ENCODE data around the gene GMDS. TPM values are rescaled to one million over a fixed set of nuclear protein-coding genes. Genes with fewer than 3 reads are reported as not detected.

The GMDS gene
- total and polyA plus RNA-seq, 2 of the 4 experiments (the other 2 are of a cell fraction): 7.3 to 21.9 TPM

- TF ChIP-seq MXI1 (IDR thresholded peaks at IDR 0.05; ENCODE audit: borderline replicate concordance, low read depth, low read length): no peak
Measured at GRCh38 chr6:1910621-1911407, 334.6 kb downstream of the GMDS start (continued).

GRCh38 chr6:1908784-1909183 is 336.6 kb downstream of the GMDS start:
- Histone ChIP-seq H3K79me1 (ENCODE audit: low read depth in 1 of 2, low read length in 2 of 2) (peaks cover 0 to 6% of the 10 kb centered on the region in 2 experiments; a peak in 2 of 4 replicates), H3K56ac (ENCODE audit: extremely low read depth, insufficient read depth, low read length) (no peak overlapping the region), H2BK120ac (ENCODE audit: low read depth, low read length) (peak overlapping the region; percentile 24; the same call in 1 of the 2 replicates), H4K8ac (ENCODE audit: low read depth in 2 of 2, low read length in 2 of 2) (no peak overlapping the region), H3K9ac (ENCODE audit: low read depth, low read length) (no peak overlapping the region), H3K18ac (ENCODE audit: low read depth, low read length) (peak overlapping the region; percentile 7; the same call in 1 of the 2 replicates), H3K9me3 (ENCODE audit: control insufficient read depth, insufficient read depth, low read length) (no peaks in the 10 kb centered on the region), H3K4ac (ENCODE audit: low read depth, low read length) (peak overlapping the region; percentile 46; the same call in 1 of the 2 replicates), H2AK9ac (replicated peaks; ENCODE audit: low read depth, low read length, poor library complexity) (no peak overlapping the region), H3K23ac (ENCODE audit: low read depth, low read length) (no peak overlapping the region), H3K36me3 (ENCODE audit: control insufficient read depth, insufficient read depth, low read length) (no peaks in the 10 kb centered on the region), H2BK5ac (ENCODE audit: low read depth, low read length, poor library complexity, severe bottlenecking) (no peak overlapping the region), H4K20me1 (ENCODE audit: insufficient read depth, low read length) (no peaks in the 10 kb centered on the region), H2AFZ (replicated peaks; ENCODE audit: low read length, poor library complexity) (no peak overlapping the region), H3K9me1 (ENCODE audit: insufficient read depth, low read length) (peaks cover 10% of the 10 kb centered on the region; the same call in 1 of the 2 replicates), H3K4me3 (ENCODE audit: insufficient read depth, low read depth, low read length) (no peak overlapping the region), H3K4me1 (ENCODE audit: control insufficient read depth, insufficient read depth, low read length) (peaks cover 5% of the 10 kb centered on the region), H4K91ac (ENCODE audit: insufficient read depth, low read depth, low read length) (no peak overlapping the region), H4K5ac (ENCODE audit: low read depth, low read length) (no peak overlapping the region), H3K27me3 (ENCODE audit: control insufficient read depth, insufficient read depth, low read length) (no peaks in the 10 kb centered on the region), H3K14ac (replicated peaks; ENCODE audit: low read depth, low read length) (peak overlapping the region; percentile 57; the same call in 1 of the 2 replicates), H3K27ac (ENCODE audit: insufficient read depth, low read length) (no peak overlapping the region), H2AK5ac (ENCODE audit: low read depth, low read length) (peak overlapping the region; percentile 78; the same call in 1 of the 2 replicates), H3K4me2 (ENCODE audit: low read depth, low read length) (no peak overlapping the region), H2BK15ac (ENCODE audit: low read depth, low read length) (0 out of 3 replicates have a peak overlapping the region, but pooled peaks have one; percentile 30), H2BK20ac (ENCODE audit: low read depth, low read length) (no peak overlapping the region)
- dilution Hi-C loops (cut with HindIII; ENCODE audit: low sequenced_read_pairs, unreplicated experiment): no loop called here
- intact Hi-C loops (cut with micrococcal nuclease): no loop called here
- in situ Hi-C loops (cut with MboI; ENCODE audit: low sequenced_read_pairs): no loop called here
- ChIA-PET POLR2A (ENCODE audit: unreplicated experiment) (interaction anchor here (0.6 kb wide), 1 partner anchor 317 kb away, joined by 3 read pairs; no protein-coding TSS in a partner anchor), CTCF (no interaction called here)
- no CpG with 5 or more reads among the region's 7 CpGs for whole genome bisulfite sequencing, 2 experiments (ENCODE audit: extremely low coverage in 2 of 2, insufficient read length in 1 of 2)
- no TSS peak for BruUV-seq (replicated peaks)
- ATAC-seq (ENCODE audit: low read depth): no peak
- TF ChIP-seq ELK1 (IDR thresholded peaks at IDR 0.05; ENCODE audit: borderline replicate concordance, low read depth, low read length): no peak
- TF ChIP-seq FOS (IDR thresholded peaks at IDR 0.05; ENCODE audit: low read depth, low read length): no peak
- peak; percentile 61 for DNase-seq
